Cardiac muscle cell (in vitro differentiated cells and primary cell): Measurements from ENCODE around the gene CUEDC1. TPM values are rescaled to one million over a fixed set of nuclear protein-coding genes. Genes with fewer than 3 reads are reported as not detected.
"Not testable (repeated sequence)": the region's sequence is repeated elsewhere in the genome, so short reads cannot be mapped to it uniquely, and the experiment has no call there.

Experiments
- DNase-seq, 2 donors: peaks; one replicate each; pipeline versions ENCODE4 v3.0.0 to v3.0.0-alpha.2; 2010 to 2017; ENCODE audit warnings: low read depth in 1 of 2, low spot score in 1 of 2
- H3K27ac ChIP-seq: fragments of 200-600 bp; sonication (generic); 2 replicates; pipeline ENCODE4 v1.5.1; 2016
- H3K27me3 ChIP-seq: fragments of 200-600 bp; sonication (generic); 2 replicates; pipeline ENCODE4 v1.6.0; 2016; ENCODE audit warnings: control low read depth
- H3K36me3 ChIP-seq: fragments of 200-600 bp; sonication (generic); 2 replicates; pipeline ENCODE4 v1.5.1; 2016; ENCODE audit warnings: control low read depth
- H3K4me1 ChIP-seq: fragments of 200-600 bp; sonication (generic); 2 replicates; pipeline ENCODE4 v1.8.1; 2017; ENCODE audit warnings: low read depth, mild to moderate bottlenecking, mixed run types
- H3K4me3 ChIP-seq: fragments of 200-600 bp; sonication (generic); 2 replicates; pipeline ENCODE4 v1.5.1; 2016; ENCODE audit warnings: mild to moderate bottlenecking
- H3K9me3 ChIP-seq: fragments of 200-600 bp; sonication (generic); 2 replicates; pipeline ENCODE4 v1.5.1; 2017; ENCODE audit warnings: low read depth, mild to moderate bottlenecking, control low read depth
- CTCF ChIP-seq: IDR thresholded peaks from 2 replicates; pipeline ENCODE4 v1.5.1; 2012; ENCODE audit warnings: low read depth, mild to moderate bottlenecking, low read length
- polyA plus RNA-seq: library from polyadenylated mRNA; unstranded; fragments of >200 nt; fragmentation: Nextera tagmentation; extraction: Ambion mirVana; gene quantifications from 2 replicates; pipeline ENCODE4 v1.2.1, GENCODE V29; 2016
- total RNA-seq: library from RNA; depleted of rRNA; stranded (reverse); fragments of >200 nt; gene quantifications from 2 replicates; pipeline ENCODE4 v1.2.3, GENCODE V29; 2016

The CUEDC1 gene
- total and polyA plus RNA-seq, 2 experiments from 2014 or later, result 10.9 to 18.3 TPM

GRCh38 chr17:57927048-57927723 is 28.0 kb downstream of the CUEDC1 start:
- Histone ChIP-seq H3K4me3 (no peak overlapping the region), H3K4me1 (peaks cover 5% of the 10 kb centered on the region)

DNA sequence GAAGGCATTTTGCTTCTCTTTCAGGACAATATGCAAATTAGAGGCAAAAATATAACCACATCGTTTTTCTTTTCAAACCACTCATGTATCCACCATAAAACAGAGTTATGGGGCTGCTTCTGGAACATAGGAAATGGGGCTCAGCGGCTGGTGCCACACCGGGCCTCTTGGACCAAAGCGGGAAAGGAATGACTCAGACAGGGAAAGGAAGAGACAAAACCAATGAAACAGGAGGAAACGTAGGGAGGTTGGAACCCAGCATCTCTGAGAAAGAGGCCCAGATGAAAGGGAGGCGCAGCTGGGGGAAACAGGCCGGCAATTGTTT is 28.5 kb downstream of the CUEDC1 start:
- no peak for TF ChIP-seq CTCF
- Histone ChIP-seq H3K9me3 (no peaks in the 10 kb centered on the region), H3K4me1 (peaks cover 5% of the 10 kb centered on the region), H3K4me3 (no peak overlapping the region), H3K27me3 (no peaks in the 10 kb centered on the region), H3K27ac (no peak overlapping the region), H3K36me3 (no peaks in the 10 kb centered on the region)
- DNase-seq, result no peak

More at GRCh38 chr17:57927048-57927723, 28.0 kb downstream of the CUEDC1 start:
- Histone ChIP-seq H3K27me3 (no peaks in the 10 kb centered on the region), H3K9me3 (no peaks in the 10 kb centered on the region), H3K36me3 (no peaks in the 10 kb centered on the region), H3K27ac (no peak overlapping the region)
- peak in 1 of 2 donors; percentile 72 for DNase-seq
- TF ChIP-seq CTCF, result no peak

- Histone ChIP-seq H3K4me3 (no peak overlapping the region), H3K9me3 (no peaks in the 10 kb centered on the region), H3K36me3 (no peaks in the 10 kb centered on the region), H3K27ac (no peak overlapping the region), H3K27me3 (no peaks in the 10 kb centered on the region), H3K4me1 (peaks cover 5% of the 10 kb centered on the region)
- DNase-seq, result no peak
- TF ChIP-seq CTCF, result no peak
These were observed 29.7 kb downstream of the CUEDC1 start for GRCh38 chr17:57925361-57925990.

GRCh38 chr17:57924677-57925076 is 30.5 kb downstream of the CUEDC1 start:
- no peak for TF ChIP-seq CTCF

DNA sequence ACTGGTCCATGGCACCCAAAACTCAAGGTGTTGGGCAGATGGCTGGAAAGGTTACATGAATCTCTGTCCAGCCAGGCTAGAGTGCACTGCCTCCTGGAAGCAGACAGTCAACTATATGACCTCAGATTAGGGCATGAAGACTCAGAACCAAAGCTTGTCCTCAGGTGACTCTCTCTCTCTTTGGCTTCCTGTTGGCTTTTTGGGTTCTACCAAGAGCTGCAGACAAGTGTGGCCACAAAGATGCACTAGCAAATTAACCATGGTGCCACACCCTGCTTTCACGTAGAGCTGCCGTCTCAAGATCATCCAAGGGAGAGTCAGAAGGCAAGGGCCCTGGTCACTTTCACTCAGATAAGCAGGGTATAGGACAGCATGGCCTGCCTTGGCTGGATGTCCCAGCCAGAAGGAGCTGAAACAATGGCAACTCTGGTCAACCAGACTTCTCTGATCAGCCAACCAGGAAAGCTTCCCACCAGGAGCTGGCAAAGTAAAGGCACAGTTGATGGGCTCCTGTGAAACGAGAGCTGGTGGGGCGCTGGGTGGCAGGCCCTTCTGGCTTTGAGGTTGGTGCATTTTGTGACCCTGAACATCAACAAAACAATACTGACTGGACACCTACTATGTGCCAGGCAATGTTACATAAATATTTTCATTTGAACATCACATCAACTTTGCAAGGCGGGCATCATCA is 31.9 kb downstream of the CUEDC1 start:
- H3K4me1 ChIP-seq, result peaks cover 5% of the 10 kb centered on the region
- H3K27me3 ChIP-seq, result no peaks in the 10 kb centered on the region
- H3K36me3 ChIP-seq, result no peaks in the 10 kb centered on the region
- no peak overlapping the region for H3K4me3 ChIP-seq
- no peak for DNase-seq
- no peak for TF ChIP-seq CTCF
- no peak overlapping the region for H3K27ac ChIP-seq
- H3K9me3 ChIP-seq, result no peaks in the 10 kb centered on the region

More at GRCh38 chr17:57924677-57925076, 30.5 kb downstream of the CUEDC1 start:
- no peaks in the 10 kb centered on the region for H3K36me3 ChIP-seq
- no peak overlapping the region for H3K27ac ChIP-seq
- H3K4me1 ChIP-seq, result peaks cover 5% of the 10 kb centered on the region
- H3K9me3 ChIP-seq, result no peaks in the 10 kb centered on the region
- H3K27me3 ChIP-seq, result no peaks in the 10 kb centered on the region
- no peak for DNase-seq
- no peak overlapping the region for H3K4me3 ChIP-seq

GRCh38 chr17:57922745-57923144 is 32.5 kb downstream of the CUEDC1 start:
- not testable (repeated sequence) for H3K4me3 ChIP-seq, H3K27ac ChIP-seq, H3K27me3 ChIP-seq, DNase-seq, H3K4me1 ChIP-seq, H3K9me3 ChIP-seq, H3K36me3 ChIP-seq
